ENCODE results near the gene PAX1.

The PAX1 gene

DNA sequence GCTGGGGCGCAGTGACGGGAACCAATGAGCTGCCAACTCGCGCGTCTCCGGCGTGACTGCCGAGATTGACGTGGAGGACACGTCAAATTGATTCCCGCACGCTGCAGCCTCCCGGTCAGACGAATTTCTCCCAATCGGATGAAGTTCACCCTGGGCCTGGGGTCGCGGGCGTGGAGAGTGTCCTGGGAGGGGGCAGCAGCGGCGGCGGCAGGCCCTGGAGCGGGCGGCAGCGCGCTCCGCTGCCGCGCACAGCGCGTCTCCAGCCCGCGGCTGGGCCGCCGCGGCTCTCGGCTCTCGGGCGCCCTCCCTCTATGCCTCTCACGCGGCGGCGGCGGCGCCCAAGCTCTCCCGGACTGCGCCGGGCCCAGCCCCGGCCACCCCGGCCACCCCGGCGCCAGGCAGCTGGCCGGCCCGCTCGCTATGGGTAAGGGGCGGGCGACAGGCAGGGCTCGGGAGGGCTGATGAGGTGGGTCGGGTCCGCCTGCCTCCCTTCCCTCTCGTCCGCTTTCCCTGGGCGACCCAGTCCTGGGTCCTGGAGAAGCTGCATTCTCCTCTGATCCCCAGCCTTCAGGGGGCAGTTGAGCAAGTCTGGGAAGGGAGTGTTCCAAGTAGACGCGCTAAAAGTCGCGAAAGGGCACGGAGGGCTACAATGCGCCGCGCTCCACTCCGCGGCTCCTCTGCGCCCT, at the start of gene PAX1:
Gene PAX1 (plus strand): TSS at position 90 of the 686 bp plus-strand sequence. CDS start 49 bp downstream, at position 139.
- DNase-seq = no peak

DNA sequence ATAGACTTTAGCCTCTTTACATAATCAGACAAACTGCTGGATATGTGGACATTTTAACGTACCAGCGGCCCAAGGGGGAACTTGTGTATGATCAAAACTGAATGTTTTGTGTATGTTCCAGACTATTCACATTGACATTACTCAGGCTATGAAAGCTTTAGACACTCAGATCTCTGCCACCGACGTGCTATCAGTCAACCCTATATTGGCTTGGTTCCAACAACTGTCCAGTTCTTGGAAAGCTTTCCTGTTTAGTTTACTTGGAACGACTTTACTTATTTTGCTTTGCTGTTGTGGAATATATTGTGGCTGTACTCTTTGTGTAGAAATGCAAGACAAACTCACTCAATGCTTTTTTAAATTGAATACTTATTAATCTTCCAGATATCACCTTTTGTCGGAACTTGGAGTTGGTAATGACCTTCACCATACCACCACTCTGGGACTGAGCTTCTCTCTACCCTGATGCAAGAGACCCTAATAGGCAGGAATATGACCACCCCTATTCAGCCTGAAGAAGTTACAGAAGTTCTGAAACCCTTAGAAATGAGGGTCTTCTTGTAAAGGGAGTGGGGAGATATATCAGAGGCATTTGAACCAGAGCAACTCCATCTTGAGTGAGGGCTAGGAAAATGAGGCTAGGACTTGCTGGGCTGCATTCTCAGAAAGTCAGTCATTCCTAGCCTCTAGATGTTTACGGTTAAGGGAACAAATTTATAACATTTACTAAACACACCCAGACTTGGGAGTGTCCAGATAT, 49.0 kb upstream of the PAX1 start:
- no peak for DNase-seq

DNA sequence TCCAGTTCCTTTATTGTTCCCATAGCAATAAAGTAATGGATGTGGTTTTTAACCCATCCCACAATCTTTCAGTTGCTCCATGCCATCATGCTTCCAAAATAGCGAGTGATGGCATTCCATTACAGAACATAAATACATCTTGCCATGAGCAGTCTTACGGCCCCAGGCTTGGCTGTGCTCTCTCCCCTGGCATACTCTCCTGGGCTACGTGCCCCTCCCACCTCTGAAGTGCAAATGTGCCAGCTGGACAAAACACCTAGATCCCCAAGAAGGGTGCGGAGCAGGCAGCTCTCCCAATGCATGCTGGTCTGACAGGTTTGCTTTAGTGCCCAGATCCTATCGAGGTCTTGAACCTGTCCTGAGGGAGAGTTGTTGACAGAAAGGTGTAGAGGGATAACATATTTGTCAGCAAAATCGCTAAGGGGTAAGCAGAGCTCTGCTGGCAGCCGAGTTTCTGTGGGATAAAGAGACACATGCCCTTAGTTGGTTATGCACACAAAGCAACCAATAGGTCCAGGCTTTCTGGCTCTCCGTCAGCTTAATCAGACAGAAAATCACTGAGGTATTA, 43.9 kb upstream of the PAX1 start:
- no peak for DNase-seq

DNA sequence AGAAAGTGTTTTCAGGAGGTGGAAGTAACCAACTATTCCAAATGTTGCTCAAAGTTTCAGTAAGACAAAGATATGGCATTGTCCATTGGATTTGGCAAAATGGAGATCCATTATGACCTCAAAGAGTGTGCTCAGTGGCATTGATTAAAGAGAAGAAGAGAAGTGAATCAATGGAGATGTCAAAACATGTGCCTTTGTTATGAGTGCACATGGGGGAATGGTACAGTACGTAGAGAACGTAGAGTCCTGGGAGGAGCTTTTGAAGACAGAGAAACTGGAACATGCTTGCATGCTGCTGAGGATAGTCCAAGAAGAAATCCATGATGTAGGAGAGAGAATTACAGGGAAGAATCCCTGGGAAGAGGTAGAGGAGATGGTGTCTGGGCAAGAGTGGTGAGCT, 42.0 kb upstream of the PAX1 start:
- DNase-seq = no peak

DNA sequence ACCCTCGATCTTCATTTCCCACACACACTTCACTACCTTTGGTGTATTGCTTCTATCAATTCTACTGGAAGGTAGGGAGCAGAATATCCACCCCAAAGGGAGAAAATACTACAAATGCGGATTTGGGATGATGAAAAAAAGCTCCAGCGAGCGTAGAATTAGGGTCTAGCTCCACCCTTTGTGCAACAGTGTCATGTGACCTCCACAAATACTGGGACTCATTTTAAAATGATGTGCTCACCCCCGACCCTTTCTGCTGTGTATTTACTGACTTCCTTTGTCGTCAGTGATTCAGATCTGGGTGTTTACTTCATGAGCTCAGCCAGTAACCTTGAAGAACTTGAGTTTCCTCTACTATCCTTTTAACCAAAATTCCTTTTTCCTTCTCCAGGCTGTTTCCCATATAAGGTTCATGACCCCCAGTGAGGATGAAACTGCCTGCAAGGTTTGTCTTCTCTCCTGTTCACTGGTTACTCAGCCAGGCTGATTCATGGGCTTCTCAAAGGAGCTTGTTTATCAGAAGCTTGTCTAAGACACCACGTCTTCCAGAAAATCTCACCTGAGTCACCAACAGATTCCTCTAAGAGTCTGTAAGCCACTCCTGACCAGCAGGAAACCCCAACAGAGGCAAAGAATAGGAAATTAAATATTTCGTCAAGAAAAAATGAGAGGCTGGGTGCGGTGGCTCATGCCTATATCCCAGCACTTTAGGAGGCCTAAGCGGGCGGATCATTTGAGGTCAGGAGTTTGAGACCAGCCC, 39.6 kb upstream of the PAX1 start:
- no peak for DNase-seq

DNA sequence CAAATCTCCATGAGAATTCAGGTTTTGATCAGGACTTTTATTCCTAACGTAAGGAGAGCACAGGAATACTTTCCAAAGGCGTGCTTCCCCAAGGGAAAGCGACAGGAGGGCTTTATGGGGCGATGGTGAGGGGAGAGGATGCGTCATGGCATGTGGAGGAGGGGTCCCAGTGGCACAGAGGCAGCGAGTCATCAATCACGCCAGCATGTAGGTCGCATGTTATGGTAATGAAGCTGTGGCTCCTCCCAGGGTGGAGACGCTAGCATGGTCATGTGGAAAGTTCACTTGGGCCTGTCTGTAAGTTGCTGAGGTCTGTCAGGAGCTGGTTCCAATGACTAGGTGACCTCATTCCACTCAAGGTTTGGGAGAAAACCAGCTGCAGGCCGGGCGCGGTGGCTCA, 35.3 kb upstream of the PAX1 start:
- no peak for DNase-seq

DNA sequence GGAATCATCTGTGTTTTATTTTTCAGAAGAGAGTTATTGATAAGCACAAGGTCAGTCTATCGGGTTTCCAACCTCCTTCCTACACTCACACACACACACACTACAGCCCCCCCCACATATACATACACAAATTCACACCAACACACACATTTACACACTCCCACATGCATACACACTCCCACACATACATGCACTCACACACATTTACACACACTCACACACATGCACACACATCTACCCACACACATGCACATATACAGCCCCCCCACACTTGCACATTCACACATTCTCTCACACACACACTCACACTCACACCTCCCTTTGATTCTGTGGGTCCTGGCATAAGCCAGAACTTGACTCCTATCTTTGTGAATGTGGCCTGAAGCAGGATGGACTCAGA, 34.5 kb upstream of the PAX1 start:
- no peak for DNase-seq

DNA sequence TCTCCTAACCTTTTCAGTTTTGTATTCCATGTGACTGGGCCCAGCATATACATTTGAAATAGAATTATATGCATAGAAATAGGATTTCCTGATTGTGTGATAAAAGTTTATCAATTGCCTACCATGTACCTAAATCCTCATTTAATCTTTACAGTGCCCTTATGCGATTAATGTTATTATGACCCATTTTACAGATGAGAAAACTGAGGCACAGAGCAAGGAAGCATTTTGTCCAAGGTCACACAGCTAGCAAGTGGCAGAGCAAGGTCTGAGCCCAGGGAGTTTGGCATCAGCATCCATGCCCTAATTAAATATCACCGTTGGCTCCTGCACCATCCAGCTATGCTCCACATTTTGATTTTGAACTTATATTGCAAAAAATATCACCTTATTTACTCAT, 28.2 kb upstream of the PAX1 start:
- no peak for DNase-seq

DNA sequence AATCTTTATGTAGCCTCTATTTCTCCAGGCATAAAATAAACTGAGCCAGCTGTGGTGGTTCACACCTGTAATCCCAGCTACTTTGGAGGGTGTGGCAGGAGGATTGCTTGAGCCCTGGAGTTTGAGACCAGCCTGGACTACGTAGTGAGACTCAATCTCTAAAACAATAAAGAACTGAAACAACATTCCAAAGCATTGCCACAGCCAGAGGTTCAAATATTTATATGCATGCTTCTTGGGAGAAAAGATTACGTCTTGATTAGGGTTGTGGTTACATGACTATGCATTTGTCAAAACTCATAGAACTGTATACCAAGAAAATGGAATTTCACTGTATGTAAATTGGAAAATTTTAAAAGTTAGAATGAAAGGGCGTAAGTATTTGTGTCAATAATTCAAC, 27.7 kb upstream of the PAX1 start:
- DNase-seq = no peak

DNA sequence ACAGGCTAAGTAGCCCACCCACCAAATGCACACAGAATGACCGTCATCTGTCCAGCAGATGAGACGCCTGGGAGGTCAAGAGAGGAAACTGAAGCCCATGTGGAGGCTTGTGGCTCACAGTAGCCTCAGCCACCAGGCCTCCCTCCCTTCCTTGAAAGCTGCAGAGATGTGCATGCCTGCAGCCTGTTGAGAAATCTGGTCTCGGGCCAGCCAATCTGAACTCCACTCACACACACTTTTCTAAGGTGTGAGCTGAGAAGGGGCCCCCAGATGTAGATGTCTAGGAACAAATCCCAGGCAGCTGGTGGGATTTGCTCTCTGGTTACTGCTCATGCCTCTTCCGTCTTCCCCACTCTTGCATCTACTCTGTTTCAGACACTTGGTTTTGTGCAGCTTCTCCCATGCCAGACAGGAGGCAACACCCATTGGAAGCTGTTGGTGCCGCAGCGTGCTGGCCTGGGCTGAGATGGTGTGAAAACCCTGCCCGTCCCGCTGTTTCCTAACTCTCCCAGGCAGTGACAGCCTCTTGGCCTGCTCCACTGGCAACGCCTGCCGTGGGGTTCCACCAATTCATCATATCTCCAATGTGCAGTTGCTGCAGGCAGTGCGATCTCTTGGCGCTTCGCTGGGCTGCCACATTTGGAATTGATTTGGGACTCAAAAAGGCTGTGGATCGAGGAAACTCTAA, 24.1 kb upstream of the PAX1 start:
- DNase-seq = no peak

DNA sequence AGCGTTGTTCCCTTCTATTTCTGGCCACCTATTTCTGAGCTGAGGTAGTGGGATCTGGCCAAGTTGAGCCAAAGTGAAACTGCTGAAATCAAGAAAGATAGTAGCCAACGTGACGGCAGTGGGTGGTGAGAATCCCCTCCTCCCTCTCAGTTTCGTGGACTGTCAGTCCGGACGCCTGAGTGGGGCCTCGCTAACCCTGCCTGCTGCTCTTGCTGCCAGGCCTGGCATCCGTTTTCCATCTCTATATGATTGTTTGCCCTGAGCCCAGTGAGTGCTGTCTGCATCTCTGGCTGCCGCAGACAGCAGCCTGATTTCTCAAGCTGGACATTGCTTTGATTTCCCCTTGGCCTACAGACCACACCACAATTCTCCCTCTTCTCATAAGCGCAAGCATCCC, 23.5 kb upstream of the PAX1 start:
- DNase-seq = no peak

DNA sequence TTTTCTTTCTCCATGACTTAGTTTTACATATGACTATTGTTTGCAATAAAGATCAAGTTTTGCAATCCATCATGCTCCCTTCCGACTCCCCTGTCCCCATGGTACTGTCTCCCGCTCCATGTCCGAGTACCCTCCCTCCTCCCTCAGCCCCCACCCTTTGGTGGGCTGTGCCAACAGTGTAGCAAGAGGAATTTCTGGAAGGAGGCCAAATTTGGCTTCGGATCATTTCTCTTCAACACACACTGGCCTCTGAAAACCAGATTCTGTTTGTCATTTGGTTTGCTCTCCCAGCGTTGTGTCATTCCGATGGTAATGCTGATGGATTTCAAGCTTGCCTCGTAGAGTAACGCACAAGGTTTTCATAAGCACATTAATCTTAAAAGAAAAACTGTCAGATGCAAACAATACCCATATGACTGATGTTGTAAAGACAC, 22.9 kb upstream of the PAX1 start:
- no peak for DNase-seq

DNA sequence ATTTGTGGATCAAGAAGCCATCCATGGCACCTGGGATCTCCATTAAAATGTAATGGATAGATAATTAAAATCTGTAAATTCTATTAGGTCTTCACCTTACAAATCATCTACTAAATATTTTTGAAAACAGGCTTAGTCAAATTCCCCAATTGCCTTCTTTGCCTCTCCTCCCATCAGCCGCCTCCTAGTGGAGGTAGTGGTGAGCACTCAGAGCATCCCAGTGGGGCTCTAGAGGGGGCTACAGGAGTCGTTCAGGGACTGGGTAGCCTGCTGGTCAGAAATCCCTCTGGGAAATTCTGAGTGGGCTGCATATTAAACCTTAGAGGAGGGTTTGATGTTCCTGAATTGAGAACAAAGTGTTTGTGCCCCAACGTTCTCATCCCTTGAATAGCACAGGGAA, 20.8 kb upstream of the PAX1 start:
- DNase-seq = no peak

DNA sequence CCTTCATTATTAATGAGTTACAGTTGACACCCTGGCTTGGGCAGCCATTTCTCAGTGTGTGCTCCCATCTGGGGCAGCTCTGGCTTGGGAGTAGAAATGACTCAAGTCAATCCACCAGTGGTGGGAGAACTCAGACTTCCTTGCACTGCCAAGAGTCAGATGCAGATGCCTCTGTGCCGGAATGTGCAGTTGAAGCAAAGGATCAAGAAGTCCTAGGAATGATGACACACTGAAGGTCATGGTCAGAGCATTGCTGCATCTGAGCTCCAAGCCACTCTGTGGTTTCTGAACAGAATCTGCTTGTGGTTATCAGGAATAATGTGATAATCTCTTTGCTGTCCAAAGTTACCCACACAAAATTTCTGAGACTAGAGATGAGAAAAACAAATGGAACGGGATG, 19.5 kb upstream of the PAX1 start:
- no peak for DNase-seq

DNA sequence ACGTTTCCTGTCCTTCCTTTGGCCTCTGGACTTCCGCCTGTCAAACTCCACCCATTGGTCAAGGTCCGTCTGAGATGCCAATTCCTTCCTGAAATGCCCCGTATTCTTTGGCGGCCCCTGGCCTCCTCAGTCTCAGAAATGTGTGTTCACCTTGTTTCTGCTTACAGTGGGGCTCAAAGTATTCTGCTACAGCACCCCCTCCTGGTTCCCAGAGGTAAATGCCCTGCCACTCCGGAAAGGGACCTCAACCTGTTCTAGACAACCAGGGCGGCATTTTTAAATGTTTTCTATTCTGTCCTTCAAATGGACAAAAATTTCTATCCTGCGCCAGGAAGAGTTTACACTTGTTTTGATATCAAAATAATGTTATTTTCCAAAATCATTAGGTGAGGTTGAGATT, 12.1 kb upstream of the PAX1 start:
- DNase-seq = no peak

DNA sequence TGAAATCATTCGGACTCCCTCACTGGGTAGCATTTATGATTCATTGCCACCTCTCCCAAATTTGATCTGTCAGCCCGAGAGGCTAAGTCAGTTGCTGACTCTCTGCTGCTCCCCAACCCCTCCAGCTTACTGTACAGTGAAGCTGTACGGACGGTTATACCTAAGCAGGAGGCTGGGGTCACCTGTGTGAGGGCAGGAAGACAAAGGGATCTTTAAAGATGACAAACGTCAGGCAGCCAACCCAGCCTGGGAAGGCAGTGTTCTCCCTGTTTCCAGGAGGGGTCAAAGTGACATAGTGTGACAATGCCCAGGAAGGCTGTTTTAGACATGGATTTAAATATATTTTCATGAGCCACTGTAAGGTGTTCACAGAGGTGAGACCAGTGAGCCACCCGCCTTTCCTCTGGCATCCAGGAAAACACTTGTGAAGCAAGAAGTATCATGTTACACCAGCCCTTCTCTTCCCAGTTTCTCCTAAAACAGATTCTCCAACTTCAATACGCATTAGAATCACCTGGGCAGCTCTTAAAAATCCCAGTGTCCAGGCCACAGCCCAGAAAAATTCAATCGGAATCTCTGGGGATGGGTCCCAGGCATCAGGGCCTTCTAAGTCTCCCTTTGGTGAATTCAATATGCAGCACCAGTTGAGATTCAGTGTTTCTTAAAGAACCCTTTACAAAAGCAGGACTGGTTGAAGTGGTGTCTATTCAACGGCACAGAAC, 6.8 kb upstream of the PAX1 start:
- no peak for DNase-seq

DNA sequence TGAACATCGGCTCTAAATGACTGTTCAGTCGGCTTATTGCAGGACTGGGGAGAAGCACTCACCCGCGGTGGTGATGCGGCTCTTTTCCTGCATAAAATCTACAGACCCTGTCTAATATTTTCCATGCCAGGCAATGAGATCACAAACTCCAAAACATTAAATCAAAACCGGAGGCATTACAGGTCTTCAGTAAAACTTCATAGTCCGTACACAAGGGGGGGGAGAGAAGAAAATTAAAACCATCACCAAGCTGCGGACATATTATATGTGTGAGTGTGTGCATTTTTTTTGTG, 6.3 kb upstream of the PAX1 start:
- no peak for DNase-seq

DNA sequence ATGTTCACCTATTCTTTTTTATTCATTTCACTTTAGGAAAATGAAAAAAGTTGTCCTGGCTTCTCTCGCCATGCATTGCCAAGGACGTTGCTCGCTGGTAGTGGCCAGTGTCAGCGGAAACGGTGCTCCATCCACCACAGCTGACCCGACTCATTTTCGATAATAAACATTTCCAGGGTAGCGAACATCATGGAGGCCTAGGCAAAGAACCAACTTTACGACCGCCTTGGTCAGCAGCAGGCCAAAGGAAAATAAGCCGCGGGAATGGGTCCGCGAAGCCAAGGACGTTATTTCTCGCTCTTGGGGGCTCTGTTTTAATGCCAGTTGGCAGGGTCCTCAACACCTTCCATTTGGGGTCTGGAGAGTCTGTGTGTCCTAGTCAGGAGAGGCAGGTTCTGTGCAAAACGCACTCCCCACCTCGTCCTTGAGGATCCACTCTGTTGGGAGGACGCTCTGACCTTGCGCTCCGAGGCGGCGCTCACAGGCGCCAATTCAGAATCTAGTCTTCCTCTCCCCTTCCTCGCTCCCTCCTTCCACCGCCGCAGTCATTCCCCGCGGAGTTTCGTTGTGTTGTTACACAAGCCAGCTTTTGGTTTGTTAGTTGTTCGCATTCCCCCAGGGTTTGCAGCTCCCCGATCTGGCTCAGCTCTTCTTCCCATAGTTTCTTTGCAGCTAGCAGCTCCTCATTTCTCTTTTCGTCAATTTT, 4.1 kb upstream of the PAX1 start:
- no peak for DNase-seq

DNA sequence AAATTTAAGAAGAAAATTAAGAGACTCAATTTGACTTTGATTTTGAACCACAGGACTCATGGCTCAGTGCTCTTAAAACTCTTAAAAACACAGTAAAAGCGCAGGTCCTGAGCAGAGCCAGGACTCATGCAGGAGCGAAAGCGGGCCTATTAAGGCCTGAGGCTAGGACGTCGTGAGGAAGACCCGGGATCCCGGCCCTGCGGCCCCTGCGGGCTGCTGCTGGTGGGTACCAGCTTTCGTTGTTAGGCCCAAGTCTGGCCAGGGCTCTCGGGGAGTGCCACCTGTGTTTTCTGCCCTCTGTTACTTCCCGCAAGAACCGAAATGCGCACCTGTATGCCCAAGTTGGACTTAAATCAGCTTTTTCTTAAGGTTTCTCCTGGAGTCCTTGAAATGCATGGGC, 3.4 kb upstream of the PAX1 start:
- DNase-seq = no peak

DNA sequence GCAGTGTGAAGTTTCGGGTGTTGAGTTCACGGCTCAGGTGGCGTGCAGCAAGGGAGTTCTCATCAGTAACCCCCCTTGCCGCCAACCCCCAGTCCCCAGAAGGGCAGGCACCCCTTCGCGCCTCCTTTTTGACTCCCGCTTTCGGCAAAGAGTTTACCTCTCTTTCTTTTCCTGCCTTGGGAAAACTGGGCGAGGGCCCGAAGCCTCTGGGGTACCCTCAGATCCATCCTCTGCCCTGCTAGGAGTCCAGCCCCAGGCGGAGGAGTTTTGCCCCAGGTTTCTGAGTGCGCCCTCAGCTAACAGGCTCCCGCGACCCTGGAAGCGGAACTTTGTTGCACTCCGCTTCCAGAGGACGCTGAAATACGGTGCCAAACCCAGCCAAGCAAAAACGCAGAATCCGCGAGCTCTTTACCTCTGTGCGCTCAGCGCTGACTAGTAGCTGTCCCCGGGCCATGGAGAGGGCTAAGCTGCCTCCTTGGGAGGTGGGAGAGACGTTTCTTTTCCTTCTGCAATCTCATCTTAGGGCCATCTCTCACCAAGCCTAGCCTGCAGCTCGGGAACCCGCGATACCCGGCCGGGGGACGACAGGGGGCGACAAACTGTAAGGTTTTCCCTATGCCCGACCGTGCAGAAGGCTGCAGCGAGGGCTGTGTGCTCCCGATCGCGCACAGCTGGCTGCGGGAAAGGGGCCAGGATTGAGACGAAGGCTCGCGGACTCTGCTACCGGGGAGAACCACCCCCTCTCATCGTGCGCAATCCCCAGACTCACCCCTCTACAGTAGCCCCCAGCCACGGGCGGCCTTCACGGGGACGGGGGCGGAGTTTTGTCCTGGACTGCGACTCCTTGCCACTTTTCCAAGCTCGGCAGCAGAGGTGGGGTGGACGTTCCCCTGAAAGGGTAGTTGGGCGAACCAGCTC, 2.7 kb upstream of the PAX1 start:
- DNase-seq = peak; percentile 27
